GM21825 (cell line): Measurements from ENCODE around the gene MYBPC3.
"Not testable (repeated sequence)": the region's sequence is repeated elsewhere in the genome, so short reads cannot be mapped to it uniquely, and the experiment has no call there.

Experiments
- ATAC-seq: cut with Tn5 transposase; IDR thresholded peaks from one replicate; pipeline ENCODE4 v1.9.1; 2021; ENCODE audit warnings: mild to moderate bottlenecking, moderate library complexity; ENCODE audit not compliant: unreplicated experiment

Gene MYBPC3

GRCh38 chr11:47340980-47341775 is 11.3 kb downstream of the MYBPC3 start:
- no peak for ATAC-seq

- no peak for ATAC-seq
Observed at GRCh38 chr11:47340010-47340409, 12.5 kb downstream of the MYBPC3 start.

- no peak for ATAC-seq
Observed at GRCh38 chr11:47338396-47339241, 13.9 kb downstream of the MYBPC3 start.

- ATAC-seq: no peak
Observed at GRCh38 chr11:47337229-47337924, 15.1 kb downstream of the MYBPC3 start.

GRCh38 chr11:47336595-47336994 is 15.9 kb downstream of the MYBPC3 start:
- ATAC-seq: no peak

GRCh38 chr11:47335733-47336132 is 16.8 kb downstream of the MYBPC3 start:
- no peak for ATAC-seq

GRCh38 chr11:47334699-47335411 is 17.6 kb downstream of the MYBPC3 start:
- ATAC-seq: not testable (repeated sequence)

- ATAC-seq: no peak
Observed at GRCh38 chr11:47333886-47334443, 18.5 kb downstream of the MYBPC3 start.

- ATAC-seq: no peak
Observed at GRCh38 chr11:47333526-47333845, 19.0 kb downstream of the MYBPC3 start.

- no peak for ATAC-seq
Observed at GRCh38 chr11:47332791-47333525, 19.5 kb downstream of the MYBPC3 start.

- ATAC-seq: no peak
Observed at GRCh38 chr11:47332303-47332711, 20.2 kb downstream of the MYBPC3 start.

GRCh38 chr11:47331454-47332302 is 20.8 kb downstream of the MYBPC3 start:
- no peak for ATAC-seq

- ATAC-seq: no peak
Observed at GRCh38 chr11:47329987-47330931, 22.2 kb downstream of the MYBPC3 start.

- no peak for ATAC-seq
Observed at GRCh38 chr11:47329431-47329986, 23.0 kb downstream of the MYBPC3 start.

- peak; percentile 60 for ATAC-seq
Observed at GRCh38 chr11:47328449-47329390, 23.8 kb downstream of the MYBPC3 start.

GRCh38 chr11:47327949-47328348 is 24.6 kb downstream of the MYBPC3 start:
- ATAC-seq: no peak
